Hepatocyte (in vitro differentiated cells): ENCODE results near the gene ATXN1.

Experiments used
- CTCF ChIP-seq: fragments of 200-600 bp; sonication (generic); IDR thresholded peaks from 2 replicates; pipeline ENCODE4 v1.5.1; 2016; ENCODE audit warnings: antibody characterized with exemption, mild to moderate bottlenecking; ENCODE audit not compliant: poor library complexity
- EZH2 ChIP-seq: fragments of 200-600 bp; sonication (generic); IDR thresholded peaks from 2 replicates; pipeline ENCODE4 v1.6.1; 2016; ENCODE audit warnings: antibody characterized with exemption, mild to moderate bottlenecking, borderline replicate concordance

GRCh38 chr6:16762550-16763477, 1.6 kb upstream of the ATXN1 start:
- peak; percentile 75 for TF ChIP-seq CTCF
- no peak for TF ChIP-seq EZH2
